GM21786 (cell line): ENCODE results near the gene UBE2QL1.
A peak's percentile ranks its signal among the peaks of the same experiment; 100 is the strongest.

ENCODE experiments used
- ATAC-seq: cut with Tn5 transposase; IDR thresholded peaks from one replicate; pipeline ENCODE4 v1.9.1; 2021; ENCODE audit not compliant: unreplicated experiment

The UBE2QL1 gene

GRCh38 chr5:6522331-6522730 lies 73.7 kb downstream of the UBE2QL1 start:
- no peak for ATAC-seq

- no peak for ATAC-seq
Observed at GRCh38 chr5:6522923-6523322, 74.3 kb downstream of the UBE2QL1 start.

- ATAC-seq: no peak
Observed at GRCh38 chr5:6525422-6525821, 76.8 kb downstream of the UBE2QL1 start.

- peak; percentile 45 for ATAC-seq
Observed at GRCh38 chr5:6525910-6526309, 77.3 kb downstream of the UBE2QL1 start.

GRCh38 chr5:6527749-6528455 lies 79.2 kb downstream of the UBE2QL1 start:
- no peak for ATAC-seq

GRCh38 chr5:6535594-6535993 lies 86.9 kb downstream of the UBE2QL1 start:
- ATAC-seq: no peak

GRCh38 chr5:6539060-6539459 lies 90.4 kb downstream of the UBE2QL1 start:
- no peak for ATAC-seq

GRCh38 chr5:6540111-6540827 lies 91.6 kb downstream of the UBE2QL1 start:
- no peak for ATAC-seq

GRCh38 chr5:6541256-6542013 lies 92.8 kb downstream of the UBE2QL1 start:
- no peak for ATAC-seq

- no peak for ATAC-seq
Observed at GRCh38 chr5:6542421-6543345, 94.0 kb downstream of the UBE2QL1 start.

GRCh38 chr5:6543346-6543730 lies 94.7 kb downstream of the UBE2QL1 start:
- no peak for ATAC-seq

GRCh38 chr5:6543830-6544560 lies 95.3 kb downstream of the UBE2QL1 start:
- ATAC-seq: no peak
